B cell (primary cell): ENCODE data around the gene ZC3H18.

Experiments used
- EZH2 ChIP-seq: IDR thresholded peaks from 2 replicates; pipeline ENCODE4 v1.6.1; 2012; ENCODE audit warnings: borderline replicate concordance, low read depth, mild to moderate bottlenecking, moderate library complexity, low read length; ENCODE audit not compliant: insufficient read depth, poor library complexity, severe bottlenecking
- TF ChIP-seq, protein P1 (sequence below): fragments of 200-600 bp; IDR thresholded peaks from one replicate; pipeline ENCODE4 v1.8.0; 2022; ENCODE audit warnings: antibody characterized with exemption, mild to moderate bottlenecking

DNA sequence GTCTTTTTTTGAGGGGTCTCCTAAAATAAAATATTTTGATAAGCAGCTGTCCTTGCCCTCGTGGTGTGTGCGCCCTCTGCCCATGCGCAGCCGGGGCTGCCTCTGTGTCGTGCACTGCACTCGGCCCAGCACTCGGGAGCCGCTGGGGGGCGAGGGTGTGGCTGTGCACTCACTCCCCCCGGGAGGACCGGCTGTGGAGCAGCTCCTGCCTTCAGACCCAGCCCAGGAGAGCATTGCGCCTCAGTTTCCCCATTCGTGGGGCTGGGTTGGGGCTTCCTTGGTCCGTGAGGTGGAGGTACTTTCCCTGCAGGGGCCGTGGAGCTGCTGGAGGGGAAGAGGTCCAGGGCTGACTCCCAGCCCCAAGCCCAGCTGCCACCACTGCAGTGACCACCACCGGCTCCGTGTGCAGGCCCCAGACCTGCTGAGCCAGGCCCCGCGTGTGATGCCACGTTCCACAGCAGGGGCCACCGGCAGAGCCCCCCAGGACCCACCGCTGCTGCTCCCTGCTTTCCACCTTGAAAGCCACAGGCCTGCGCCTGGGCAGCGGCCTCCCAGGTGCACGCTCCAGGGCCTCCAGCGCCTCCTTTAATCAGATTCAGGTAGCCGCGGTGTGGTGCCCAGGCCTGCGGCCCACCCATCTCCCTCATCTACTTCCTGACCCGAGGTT lies 61.9 kb downstream of the ZC3H18 start:
- TF ChIP-seq, protein P1, sequence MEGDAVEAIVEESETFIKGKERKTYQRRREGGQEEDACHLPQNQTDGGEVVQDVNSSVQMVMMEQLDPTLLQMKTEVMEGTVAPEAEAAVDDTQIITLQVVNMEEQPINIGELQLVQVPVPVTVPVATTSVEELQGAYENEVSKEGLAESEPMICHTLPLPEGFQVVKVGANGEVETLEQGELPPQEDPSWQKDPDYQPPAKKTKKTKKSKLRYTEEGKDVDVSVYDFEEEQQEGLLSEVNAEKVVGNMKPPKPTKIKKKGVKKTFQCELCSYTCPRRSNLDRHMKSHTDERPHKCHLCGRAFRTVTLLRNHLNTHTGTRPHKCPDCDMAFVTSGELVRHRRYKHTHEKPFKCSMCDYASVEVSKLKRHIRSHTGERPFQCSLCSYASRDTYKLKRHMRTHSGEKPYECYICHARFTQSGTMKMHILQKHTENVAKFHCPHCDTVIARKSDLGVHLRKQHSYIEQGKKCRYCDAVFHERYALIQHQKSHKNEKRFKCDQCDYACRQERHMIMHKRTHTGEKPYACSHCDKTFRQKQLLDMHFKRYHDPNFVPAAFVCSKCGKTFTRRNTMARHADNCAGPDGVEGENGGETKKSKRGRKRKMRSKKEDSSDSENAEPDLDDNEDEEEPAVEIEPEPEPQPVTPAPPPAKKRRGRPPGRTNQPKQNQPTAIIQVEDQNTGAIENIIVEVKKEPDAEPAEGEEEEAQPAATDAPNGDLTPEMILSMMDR = no peak
- TF ChIP-seq EZH2 = no peak
